Immature natural killer cell (primary cell): Measurements from ENCODE around the gene GJA4. TPM values are rescaled to one million over a fixed set of nuclear protein-coding genes. Genes with fewer than 3 reads are reported as not detected.

Source experiments
- DNase-seq, 3 donors: peaks; one replicate each; pipeline ENCODE4 v3.0.0; 2022; ENCODE audit warnings: mixed read lengths in 1 of 3
- H3K27ac Mint-ChIP-seq, 6 donors: one replicate each; pipeline ENCODE4 v1.8.0; 2020; ENCODE audit warnings: mixed read lengths in 6 of 6, mild to moderate bottlenecking in 5 of 6, inconsistent platforms in 4 of 6, moderate library complexity in 3 of 6
- H3K27me3 Mint-ChIP-seq, 3 donors: one replicate each; pipeline ENCODE4 v1.8.0; 2020 to 2021; ENCODE audit warnings: low read depth in 3 of 3, mild to moderate bottlenecking in 3 of 3, mixed read lengths in 3 of 3, moderate library complexity in 3 of 3, inconsistent platforms in 1 of 3
- H3K36me3 Mint-ChIP-seq, 3 donors: one replicate each; pipeline ENCODE4 v1.8.0; 2020; ENCODE audit warnings: mixed read lengths in 3 of 3, inconsistent platforms in 2 of 3, mild to moderate bottlenecking in 2 of 3
- H3K4me1 Mint-ChIP-seq, 2 donors: one replicate each; pipeline ENCODE4 v1.8.0; 2020; ENCODE audit warnings: inconsistent platforms in 2 of 2, mild to moderate bottlenecking in 2 of 2, mixed read lengths in 2 of 2, moderate library complexity in 1 of 2
- H3K4me3 Mint-ChIP-seq, 5 donors: one replicate each; pipeline ENCODE4 v1.8.0; 2020; ENCODE audit warnings: mild to moderate bottlenecking in 5 of 5, mixed read lengths in 5 of 5, inconsistent platforms in 3 of 5, moderate library complexity in 3 of 5
- H3K9me3 Mint-ChIP-seq, 6 donors: one replicate each; pipeline ENCODE4 v1.8.0; 2020; ENCODE audit warnings: mild to moderate bottlenecking in 6 of 6, mixed read lengths in 6 of 6, inconsistent platforms in 4 of 6, moderate library complexity in 3 of 6
- polyA plus RNA-seq, 3 donors: library from polyadenylated mRNA; unstranded; fragments of 300-500 nt; fragmentation: Illumina TruSeq; gene quantifications; one replicate each; pipeline ENCODE4 v1.2.3, GENCODE V29; 2021

The GJA4 gene
- polyA plus RNA-seq: not detected

DNA sequence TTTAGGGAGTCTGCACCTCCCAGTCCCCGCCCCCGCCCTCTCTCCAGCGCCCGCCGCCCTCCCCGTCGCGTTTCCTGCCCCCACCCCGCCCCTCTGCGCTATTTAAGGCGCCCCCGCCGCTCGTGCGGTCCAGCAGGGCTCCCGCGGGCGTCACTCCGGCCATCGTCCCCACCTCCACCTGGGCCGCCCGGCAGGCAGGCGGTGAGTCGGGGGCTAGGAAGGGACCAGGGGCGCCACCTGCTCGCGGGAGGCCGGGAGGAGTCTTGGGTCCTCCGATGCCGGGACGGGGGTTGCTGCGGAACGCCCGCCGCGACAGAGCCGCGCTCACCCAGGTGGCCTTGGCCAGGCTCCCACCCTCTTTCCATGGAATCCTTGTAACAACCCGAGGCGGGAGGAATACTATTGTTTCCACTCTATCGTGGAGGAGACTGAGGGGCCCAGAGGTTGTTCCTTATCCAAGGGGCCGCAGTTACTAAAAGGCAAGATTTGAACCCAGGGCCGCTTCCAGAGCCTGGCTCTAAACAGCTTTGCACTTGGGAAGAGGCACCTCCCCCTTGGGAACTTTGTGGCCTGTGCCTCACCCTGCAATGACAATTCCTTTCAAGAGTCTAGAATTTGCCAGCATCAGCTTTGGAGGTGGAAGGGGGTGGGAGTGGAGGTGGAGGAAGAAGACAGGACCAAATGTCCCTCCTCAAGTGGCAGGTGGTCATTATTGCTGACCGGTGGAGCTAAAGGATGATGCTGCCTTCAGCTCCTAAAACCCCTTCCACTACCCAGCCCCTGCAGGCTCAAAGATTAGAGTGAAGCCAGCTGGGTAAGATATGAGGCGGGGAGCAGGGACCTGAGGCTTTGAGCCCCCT lies at the start of gene GJA4:
Gene GJA4 (plus strand): TSS at position 132 of the 860 bp plus-strand sequence. CDS start 1,215 bp downstream, outside the sequence.
- Mint-ChIP-seq H3K27me3 (peaks cover 6 to 19% (median 10%) of the 10 kb centered on the region in 3 donors), H3K4me3 (peak within 1 kb of the TSS in 4 of 5 donors; percentile 26 to 67 (median 58)), H3K27ac (no peak within 1 kb of the TSS), H3K9me3 (no peaks in the 10 kb centered on the region), H3K4me1 (peaks cover 5 to 6% of the 10 kb centered on the region in 2 donors), H3K36me3 (peaks cover 0 to 3% (median 0%) of the 10 kb centered on the region in 3 donors)
- no peak for DNase-seq

DNA sequence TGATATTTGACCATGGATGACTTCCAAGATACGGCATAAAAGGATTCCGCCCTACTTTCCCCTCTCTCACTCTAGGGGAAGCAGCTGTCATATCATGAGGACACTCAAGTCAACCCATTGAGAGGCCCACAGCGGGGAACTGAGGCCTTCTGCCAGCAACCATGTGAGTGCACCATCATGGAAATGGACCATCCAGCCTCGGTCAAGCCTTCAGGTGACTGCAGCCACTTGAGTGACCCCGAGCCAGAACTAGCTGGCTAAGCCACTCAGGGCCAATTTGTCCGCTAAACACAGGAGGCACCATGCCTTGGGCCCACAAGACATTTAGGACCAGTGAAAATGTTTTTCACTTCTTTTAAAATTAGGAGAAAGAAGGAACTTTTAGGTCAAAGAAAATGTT lies 49.0 kb upstream of the GJA4 start:
- H3K27me3 Mint-ChIP-seq: peaks cover 0 to 5% (median 0%) of the 10 kb centered on the region in 3 donors

GRCh38 chr1:34744851-34745250 lies 47.9 kb upstream of the GJA4 start:
- peaks cover 0 to 2% of the 10 kb centered on the region in 2 donors for H3K4me1 Mint-ChIP-seq
- H3K4me3 Mint-ChIP-seq: no peak overlapping the region
- no peaks in the 10 kb centered on the region for H3K9me3 Mint-ChIP-seq
- no peak overlapping the region for H3K27ac Mint-ChIP-seq
- H3K27me3 Mint-ChIP-seq: peaks cover 0 to 5% (median 2%) of the 10 kb centered on the region in 3 donors
- DNase-seq: no peak
- H3K36me3 Mint-ChIP-seq: no peaks in the 10 kb centered on the region

More for the DNA sequence above, 49.0 kb upstream of the GJA4 start:
- H3K27ac Mint-ChIP-seq: no peak overlapping the region
- H3K9me3 Mint-ChIP-seq: no peaks in the 10 kb centered on the region
- H3K36me3 Mint-ChIP-seq: no peaks in the 10 kb centered on the region
- peaks cover 0 to 2% of the 10 kb centered on the region in 2 donors for H3K4me1 Mint-ChIP-seq
- no peak for DNase-seq
- no peak overlapping the region for H3K4me3 Mint-ChIP-seq

DNA sequence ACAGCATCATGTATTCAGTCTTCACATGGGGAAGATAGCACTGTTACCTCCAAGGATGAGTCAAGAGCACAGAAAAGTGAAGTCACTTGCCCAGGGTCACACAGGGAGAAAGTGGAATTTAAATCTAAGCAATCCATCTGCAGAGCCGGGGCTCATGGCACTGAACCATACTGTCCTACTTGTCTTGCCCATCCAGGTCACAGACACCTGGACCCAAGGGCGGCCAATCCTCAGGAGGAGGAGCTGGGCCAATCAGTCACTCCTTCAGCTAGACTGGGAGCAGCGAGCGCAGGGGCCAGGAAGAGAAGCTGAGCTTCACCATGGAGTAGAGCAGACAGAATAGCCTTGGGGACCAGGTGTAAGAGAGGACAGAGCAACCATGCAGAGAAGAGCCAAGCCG lies 47.1 kb upstream of the GJA4 start:
- H3K27me3 Mint-ChIP-seq: peaks cover 0 to 5% (median 2%) of the 10 kb centered on the region in 3 donors
- H3K27ac Mint-ChIP-seq: no peak overlapping the region
- H3K4me3 Mint-ChIP-seq: no peak overlapping the region
- H3K36me3 Mint-ChIP-seq: no peaks in the 10 kb centered on the region
- DNase-seq: no peak
- H3K4me1 Mint-ChIP-seq: peaks cover 0 to 2% of the 10 kb centered on the region in 2 donors
- H3K9me3 Mint-ChIP-seq: no peaks in the 10 kb centered on the region

DNA sequence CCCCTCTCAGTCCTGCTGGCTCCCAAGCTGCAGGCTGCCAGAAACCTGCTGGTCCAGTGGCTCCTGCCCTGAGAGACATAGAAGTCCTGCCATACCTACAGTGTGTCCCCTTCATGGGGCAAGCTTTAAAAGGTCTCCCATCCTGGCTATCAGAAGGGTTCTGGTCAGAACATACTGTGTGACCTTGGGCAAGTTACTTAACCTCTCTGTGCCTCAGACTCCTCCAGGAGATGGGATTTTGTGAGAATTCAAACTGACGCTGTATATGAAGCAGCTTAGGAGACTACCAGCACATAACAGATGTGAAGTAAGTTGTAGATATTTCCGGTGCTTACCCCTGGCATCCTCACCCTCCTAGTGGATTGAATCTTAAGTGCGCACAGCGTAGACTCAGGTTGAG lies 46.7 kb upstream of the GJA4 start:
- DNase-seq: no peak
- H3K27me3 Mint-ChIP-seq: peaks cover 0 to 5% (median 2%) of the 10 kb centered on the region in 3 donors
- H3K4me3 Mint-ChIP-seq: no peak overlapping the region
- H3K9me3 Mint-ChIP-seq: no peaks in the 10 kb centered on the region
- H3K4me1 Mint-ChIP-seq: peaks cover 0 to 2% of the 10 kb centered on the region in 2 donors
- H3K27ac Mint-ChIP-seq: no peak overlapping the region
- no peaks in the 10 kb centered on the region for H3K36me3 Mint-ChIP-seq

DNA sequence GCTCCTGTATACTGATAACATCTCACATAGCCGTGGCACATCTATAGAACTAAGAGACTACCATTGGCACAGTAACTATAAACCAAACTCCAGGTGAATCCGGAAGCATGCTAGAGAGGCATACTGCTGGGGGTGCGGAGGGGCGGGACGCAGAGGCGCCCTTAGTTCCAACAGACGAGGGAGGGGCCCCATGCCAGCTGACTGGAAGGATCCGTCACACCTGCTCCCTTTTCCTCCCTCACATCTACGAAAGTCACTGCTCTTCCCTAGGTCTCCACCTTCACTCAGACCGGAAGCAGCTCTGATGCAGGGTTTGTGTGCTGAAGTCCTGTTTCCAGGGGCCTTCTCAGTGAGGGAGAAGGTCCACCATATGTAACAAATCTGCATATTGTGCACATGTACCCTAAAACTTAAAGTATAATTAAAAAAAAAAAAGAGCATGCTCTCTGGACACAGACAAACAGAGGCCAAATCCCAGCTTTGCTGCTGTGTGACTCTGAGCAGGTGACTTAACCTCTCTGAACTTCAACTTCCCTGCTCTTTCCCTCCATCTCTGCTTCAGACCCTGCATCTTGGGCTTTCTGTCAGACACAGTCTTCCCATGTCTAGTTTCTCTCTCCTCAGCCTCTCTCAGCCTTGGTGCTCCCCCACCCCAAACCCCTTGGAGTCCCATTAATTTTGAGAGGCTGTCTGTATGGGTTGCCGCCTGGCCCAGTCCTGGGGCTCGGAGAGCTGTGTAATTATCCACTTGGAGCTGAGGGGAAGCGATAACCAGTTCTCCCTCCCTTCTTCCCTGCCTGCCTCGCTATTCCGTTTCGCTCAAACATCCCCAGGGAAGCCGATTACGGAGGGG lies 45.8 kb upstream of the GJA4 start:
- no peak for DNase-seq
- Mint-ChIP-seq H3K4me1 (peaks cover 0 to 2% of the 10 kb centered on the region in 2 donors), H3K9me3 (no peaks in the 10 kb centered on the region), H3K27ac (no peak overlapping the region), H3K36me3 (no peaks in the 10 kb centered on the region), H3K4me3 (no peak overlapping the region), H3K27me3 (peaks cover 2 to 5% (median 2%) of the 10 kb centered on the region in 3 donors)

DNA sequence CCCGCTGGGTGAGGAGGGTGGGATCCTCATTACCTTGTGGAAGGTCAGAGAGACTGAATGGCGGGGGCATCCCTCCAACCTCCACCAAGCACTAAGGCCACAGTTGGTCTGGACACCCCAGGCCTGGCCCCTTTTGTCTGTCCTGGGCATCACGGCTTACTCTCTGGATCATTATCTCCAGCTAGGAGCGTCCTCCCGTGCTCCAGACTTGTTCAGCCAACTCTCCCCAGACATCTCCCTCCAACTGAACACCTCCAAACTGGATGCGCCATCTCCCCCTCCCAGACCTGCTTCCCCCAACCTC lies 45.2 kb upstream of the GJA4 start:
- Mint-ChIP-seq H3K4me3 (no peak overlapping the region), H3K27me3 (peaks cover 2 to 3% (median 3%) of the 10 kb centered on the region in 3 donors), H3K27ac (no peak overlapping the region), H3K36me3 (no peaks in the 10 kb centered on the region), H3K4me1 (peaks cover 0 to 2% of the 10 kb centered on the region in 2 donors), H3K9me3 (no peaks in the 10 kb centered on the region)
- DNase-seq: no peak

- Mint-ChIP-seq H3K4me3 (no peak overlapping the region), H3K27me3 (peaks cover 2 to 6% (median 3%) of the 10 kb centered on the region in 3 donors), H3K4me1 (no peaks in the 10 kb centered on the region), H3K27ac (no peak overlapping the region), H3K36me3 (no peaks in the 10 kb centered on the region), H3K9me3 (no peaks in the 10 kb centered on the region)
- no peak for DNase-seq
These were observed 42.8 kb upstream of the GJA4 start for GRCh38 chr1:34749992-34750391.

DNA sequence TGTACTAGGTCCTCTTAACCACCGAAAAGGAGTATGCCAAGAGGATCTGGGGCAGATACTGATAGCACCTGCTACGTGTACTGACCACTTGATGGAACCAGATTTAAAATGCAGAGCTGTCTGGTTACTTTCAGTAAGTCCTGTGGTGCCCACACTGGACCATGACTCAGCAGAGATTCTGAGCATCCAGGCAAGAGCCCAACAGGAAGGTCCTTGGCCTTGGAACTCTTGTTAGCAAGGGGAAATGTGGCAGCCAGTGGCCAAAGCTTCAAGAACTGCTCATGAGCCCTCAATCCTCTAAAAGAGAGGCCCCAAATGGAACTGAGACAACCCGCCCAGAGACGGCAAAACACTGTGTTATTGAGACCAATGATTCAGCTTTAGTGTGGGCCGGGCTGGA lies 42.2 kb upstream of the GJA4 start:
- Mint-ChIP-seq H3K27ac (no peak overlapping the region), H3K27me3 (peaks cover 2 to 6% (median 2%) of the 10 kb centered on the region in 3 donors), H3K36me3 (no peaks in the 10 kb centered on the region), H3K4me1 (no peaks in the 10 kb centered on the region), H3K4me3 (no peak overlapping the region), H3K9me3 (no peaks in the 10 kb centered on the region)
- DNase-seq: no peak

DNA sequence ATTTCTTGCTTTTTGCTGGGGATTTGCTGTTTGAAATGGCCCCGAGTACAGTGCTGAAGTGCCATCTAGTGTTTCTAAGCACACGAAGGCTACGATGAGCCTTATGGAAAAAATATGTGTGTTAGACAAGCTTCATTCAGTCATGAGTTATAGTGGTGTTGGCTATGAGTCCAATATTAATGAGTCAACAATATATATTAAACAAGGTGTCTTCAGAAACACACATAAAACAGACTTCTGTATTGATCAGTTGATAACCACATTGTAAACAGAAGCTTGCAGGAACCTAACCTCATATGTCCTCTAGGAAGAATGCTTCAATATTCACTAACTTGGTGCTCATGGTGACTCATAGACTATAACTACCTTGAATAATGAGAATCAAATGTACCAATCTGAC lies 39.6 kb upstream of the GJA4 start:
- no peak for DNase-seq
- Mint-ChIP-seq H3K36me3 (no peaks in the 10 kb centered on the region), H3K27ac (no peak overlapping the region), H3K4me1 (no peaks in the 10 kb centered on the region), H3K27me3 (peaks cover 0 to 8% (median 2%) of the 10 kb centered on the region in 3 donors), H3K4me3 (no peak overlapping the region), H3K9me3 (no peaks in the 10 kb centered on the region)

DNA sequence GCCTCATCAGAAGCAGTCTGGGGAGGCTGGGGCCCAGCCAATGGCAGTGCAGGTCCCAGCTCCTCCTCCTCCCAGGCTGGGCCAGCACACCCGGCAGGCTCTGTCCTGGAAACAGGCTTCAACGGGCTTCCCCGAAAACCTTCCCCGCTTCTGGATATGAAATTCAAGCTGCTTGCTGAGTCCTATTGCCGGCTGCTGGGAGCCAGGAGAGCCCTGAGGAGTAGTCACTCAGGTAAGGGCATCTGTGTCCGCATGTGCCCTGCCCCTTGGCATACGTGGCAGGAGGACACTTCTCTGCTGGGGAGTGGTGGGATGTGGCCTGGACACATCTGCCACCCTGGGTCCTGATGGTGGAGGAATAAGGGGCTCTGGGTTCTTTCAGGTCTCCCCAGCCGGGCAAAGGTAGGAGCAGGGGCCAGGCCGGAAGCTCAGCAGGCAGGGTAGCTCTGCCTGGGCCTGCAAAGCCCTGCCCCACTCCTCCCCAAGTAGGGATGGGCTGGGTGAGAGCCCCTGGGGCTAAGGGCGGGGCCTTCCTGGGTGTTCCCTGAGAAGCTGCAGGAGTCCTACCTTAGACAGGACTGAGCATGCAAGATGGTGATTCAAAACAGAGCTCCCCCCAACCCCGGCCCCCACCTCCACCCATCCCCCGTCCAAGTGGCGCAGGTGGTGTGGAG lies 37.7 kb upstream of the GJA4 start, which contains the start of gene GJB5:
Gene GJB5 (plus strand): TSS at position 84 of the 674 bp plus-strand sequence. CDS start 2,284 bp downstream, outside the sequence.
- H3K27ac Mint-ChIP-seq: no peak within 1 kb of the TSS
- no peaks in the 10 kb centered on the region for H3K9me3 Mint-ChIP-seq
- no peak for DNase-seq
- H3K27me3 Mint-ChIP-seq: peaks cover 0 to 8% (median 2%) of the 10 kb centered on the region in 3 donors
- H3K36me3 Mint-ChIP-seq: no peaks in the 10 kb centered on the region
- no peak within 1 kb of the TSS for H3K4me3 Mint-ChIP-seq
- H3K4me1 Mint-ChIP-seq: no peaks in the 10 kb centered on the region

- no peaks in the 10 kb centered on the region for H3K9me3 Mint-ChIP-seq
- DNase-seq: no peak
- H3K4me3 Mint-ChIP-seq: no peak overlapping the region
- no peaks in the 10 kb centered on the region for H3K4me1 Mint-ChIP-seq
- H3K27ac Mint-ChIP-seq: no peak overlapping the region
- H3K36me3 Mint-ChIP-seq: no peaks in the 10 kb centered on the region
- peaks cover 0 to 8% (median 2%) of the 10 kb centered on the region in 3 donors for H3K27me3 Mint-ChIP-seq
These were observed 36.8 kb upstream of the GJA4 start for GRCh38 chr1:34755961-34756360.

GRCh38 chr1:34757386-34757785 lies 35.4 kb upstream of the GJA4 start:
- Mint-ChIP-seq H3K4me3 (no peak overlapping the region), H3K4me1 (no peaks in the 10 kb centered on the region), H3K36me3 (no peaks in the 10 kb centered on the region), H3K27ac (no peak overlapping the region), H3K27me3 (peaks cover 0 to 7% (median 2%) of the 10 kb centered on the region in 3 donors), H3K9me3 (no peaks in the 10 kb centered on the region)
- no peak for DNase-seq
